GM23248 (cell line): Measurements from ENCODE around the gene CACNA1C. TPM values are rescaled to one million over a fixed set of nuclear protein-coding genes. Genes with fewer than 3 reads are reported as not detected.
"Not testable (repeated sequence)": the region's sequence is repeated elsewhere in the genome, so short reads cannot be mapped to it uniquely, and the experiment has no call there.

Source experiments
- DNase-seq: peaks from one replicate; pipeline ENCODE4 v3.0.0-alpha.2; 2015
- H2AFZ ChIP-seq: fragments of 200-600 bp; sonication (generic); 2 replicates; pipeline ENCODE4 v1.6.1; 2016; ENCODE audit warnings: antibody characterized with exemption
- H3F3A ChIP-seq: fragments of 200-600 bp; sonication (generic); 2 replicates; pipeline ENCODE4 v1.6.1; 2016; ENCODE audit warnings: mild to moderate bottlenecking, antibody characterized with exemption, mixed run types; ENCODE audit not compliant: insufficient read depth
- H3K27ac ChIP-seq: fragments of 200-600 bp; sonication (generic); 2 replicates; pipeline ENCODE4 v1.5.1; 2016; ENCODE audit warnings: mild to moderate bottlenecking
- H3K27me3 ChIP-seq: fragments of 200-600 bp; sonication (generic); replicated peaks from 2 replicates; pipeline ENCODE4 v1.6.1; 2016; ENCODE audit warnings: mild to moderate bottlenecking; ENCODE audit not compliant: insufficient read depth
- H3K36me3 ChIP-seq: fragments of 200-600 bp; sonication (generic); 2 replicates; pipeline ENCODE4 v1.6.1; 2016; ENCODE audit warnings: low read depth, mild to moderate bottlenecking
- H3K4me1 ChIP-seq: fragments of 200-600 bp; sonication (generic); 2 replicates; pipeline ENCODE4 v1.6.1; 2016; ENCODE audit warnings: mild to moderate bottlenecking; ENCODE audit not compliant: insufficient read depth
- H3K4me2 ChIP-seq: fragments of 200-600 bp; sonication (generic); one replicate; pipeline ENCODE4 v1.6.1; 2016; ENCODE audit warnings: mild to moderate bottlenecking; ENCODE audit not compliant: unreplicated experiment
- H3K4me3 ChIP-seq: fragments of 200-600 bp; sonication (generic); 2 replicates; pipeline ENCODE4 v1.5.1; 2016; ENCODE audit warnings: mild to moderate bottlenecking
- H3K79me2 ChIP-seq: fragments of 200-600 bp; sonication (generic); 2 replicates; pipeline ENCODE4 v1.6.1; 2016; ENCODE audit warnings: mild to moderate bottlenecking; ENCODE audit not compliant: insufficient read depth
- H3K9ac ChIP-seq: fragments of 200-600 bp; sonication (generic); 2 replicates; pipeline ENCODE4 v1.6.1; 2016; ENCODE audit warnings: mild to moderate bottlenecking
- H3K9me2 ChIP-seq: fragments of 200-600 bp; sonication (generic); 2 replicates; pipeline ENCODE4 v1.6.1; 2016; ENCODE audit warnings: mixed run types, mild to moderate bottlenecking, moderate library complexity; ENCODE audit not compliant: insufficient read depth
- H3K9me3 ChIP-seq: fragments of 200-600 bp; sonication (generic); one replicate; pipeline ENCODE4 v1.6.1; 2017; ENCODE audit warnings: low read depth
- H4K20me1 ChIP-seq: fragments of 200-600 bp; sonication (generic); 2 replicates; pipeline ENCODE4 v1.6.0; 2016; ENCODE audit not compliant: insufficient read depth
- EZH2 ChIP-seq: fragments of 200-600 bp; sonication (generic); IDR thresholded peaks from 2 replicates; pipeline ENCODE4 v1.6.1; 2018; ENCODE audit warnings: antibody characterized with exemption, mild to moderate bottlenecking; ENCODE audit not compliant: insufficient read depth, poor library complexity, severe bottlenecking
- EZH2phosphoT487 ChIP-seq: fragments of 200-600 bp; sonication (generic); IDR thresholded peaks from 2 replicates; pipeline ENCODE4 v1.6.1; 2018; ENCODE audit warnings: antibody characterized with exemption, moderate library complexity, mild to moderate bottlenecking, low read depth; ENCODE audit not compliant: insufficient read depth
- WGBS, 2 experiments: methylation state at CpG; one replicate each; pipeline ENCODE4 v1.1.6; 2015 to 2017; ENCODE audit warnings: low lambda C conversion rate in 2 of 2, low coverage in 1 of 2; ENCODE audit errors: missing lambda C conversion rate in 2 of 2; 5-methylcytosine and 5-hydroxymethylcytosine counted together
- in situ Hi-C: fragments of 300-500 bp; cut with MboI; formaldehyde crosslinking; loops from 2 replicates; pipeline ENCODE4 v1.15.0; 2020
- polyA plus RNA-seq: library from polyadenylated mRNA; unstranded; fragments of >200 nt; fragmentation: Nextera tagmentation; extraction: Ambion mirVana; gene quantifications from 2 replicates; pipeline ENCODE4 v1.2.1, GENCODE V29; 2016
- total RNA-seq: library from RNA; depleted of rRNA; stranded (reverse); fragments of >200 nt; shearing (Covaris generic); gene quantifications from 2 replicates; pipeline ENCODE4 v1.2.3, GENCODE V29; 2014

Gene CACNA1C
- total and polyA plus RNA-seq, 2 experiments from 2014 or later, result 4.9 to 11.5 TPM

GRCh38 chr12:2101771-2102170, 49.0 kb downstream of the CACNA1C start:
- H3F3A ChIP-seq, result peaks cover 20% of the 10 kb centered on the region; the same call in 1 of the 2 replicates
- H3K79me2 ChIP-seq, result peaks cover 87% of the 10 kb centered on the region
- no peaks in the 10 kb centered on the region for H3K9me3 ChIP-seq
- no peak overlapping the region for H3K4me3 ChIP-seq
- H4K20me1 ChIP-seq, result 0 out of 2 replicates have a peak, but pooled peaks cover 12% of the 10 kb centered on the region
- no peaks in the 10 kb centered on the region; the same call in none of the 2 replicates for H3K4me1 ChIP-seq
- in situ Hi-C loops, result no loop called here
- no peak overlapping the region for H2AFZ ChIP-seq
- no peak for TF ChIP-seq EZH2
- no peak for TF ChIP-seq EZH2phosphoT487
- H3K27ac ChIP-seq, result peak overlapping the region; percentile 24; the same call in 1 of the 2 replicates
- DNase-seq, result peak; percentile 66
- no peaks in the 10 kb centered on the region for H3K27me3 ChIP-seq
- no peak overlapping the region for H3K9ac ChIP-seq
- H3K36me3 ChIP-seq, result no peaks in the 10 kb centered on the region
- WGBS, 2 experiments, result 39 to 55% methylated on average over 2 to 3 of the region's 3 CpGs
- H3K4me2 ChIP-seq, result no peak overlapping the region
- no peaks in the 10 kb centered on the region for H3K9me2 ChIP-seq

GRCh38 chr12:2102736-2103135, 49.9 kb downstream of the CACNA1C start:
- H3K4me3 ChIP-seq, H3K4me2 ChIP-seq, H3K9ac ChIP-seq, H3K27ac ChIP-seq, H3K4me1 ChIP-seq, H3K36me3 ChIP-seq, H3K9me2 ChIP-seq, DNase-seq, H3K27me3 ChIP-seq, H2AFZ ChIP-seq, H3K9me3 ChIP-seq, in situ Hi-C loops: not testable (repeated sequence)
- Histone ChIP-seq H3K79me2 (peaks cover 83% of the 10 kb centered on the region), H3F3A (peaks cover 20% of the 10 kb centered on the region; the same call in 1 of the 2 replicates), H4K20me1 (peaks cover 12% of the 10 kb centered on the region; the same call in 1 of the 2 replicates)
- 98 to 99% methylated on average over 5 of the region's 5 CpGs for WGBS, 2 experiments

- H3K27ac ChIP-seq, in situ Hi-C loops, H3K4me3 ChIP-seq, DNase-seq, H3K9ac ChIP-seq, H3K36me3 ChIP-seq, H2AFZ ChIP-seq, H3K9me2 ChIP-seq, H3K9me3 ChIP-seq, H3K4me2 ChIP-seq, H3K4me1 ChIP-seq, H3K27me3 ChIP-seq: not testable (repeated sequence)
- 92 to 93% methylated on average over 10 to 17 of the region's 17 CpGs for WGBS, 2 experiments
- H3K79me2 ChIP-seq, result peaks cover 83% of the 10 kb centered on the region
- peaks cover 16% of the 10 kb centered on the region; the same call in 1 of the 2 replicates for H3F3A ChIP-seq
- peaks cover 12% of the 10 kb centered on the region for H4K20me1 ChIP-seq
Measured at GRCh38 chr12:2105387-2105786, 52.6 kb downstream of the CACNA1C start.

DNA sequence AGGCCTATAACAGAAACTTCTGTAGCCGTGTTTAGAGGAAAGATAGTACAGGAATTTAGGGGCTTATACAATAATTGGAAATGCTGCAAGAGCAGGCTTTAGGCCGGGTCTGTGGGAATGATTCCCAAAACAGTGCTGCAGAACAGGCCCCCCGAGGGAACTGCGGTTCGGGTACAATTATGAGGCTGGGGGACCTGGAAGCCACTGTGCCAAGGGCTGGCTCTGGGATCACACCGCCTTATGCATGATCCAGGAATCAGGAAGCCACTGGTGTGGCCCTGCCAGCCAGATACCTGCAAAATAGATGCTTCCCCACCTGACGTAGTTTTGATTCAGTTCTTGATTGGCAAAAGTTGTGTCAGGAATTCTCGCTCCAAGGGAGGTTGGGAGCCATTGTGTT, 55.4 kb downstream of the CACNA1C start:
- TF ChIP-seq EZH2, result no peak
- no peak for TF ChIP-seq EZH2phosphoT487
- Histone ChIP-seq H3K27me3 (no peaks in the 10 kb centered on the region), H3K9me3 (no peaks in the 10 kb centered on the region), H3K4me3 (no peak overlapping the region), H3K9me2 (no peaks in the 10 kb centered on the region), H3K27ac (no peak overlapping the region), H4K20me1 (peaks cover 3% of the 10 kb centered on the region), H3K79me2 (peaks cover 83% of the 10 kb centered on the region), H3F3A (peaks cover 3% of the 10 kb centered on the region; the same call in 1 of the 2 replicates), H3K4me1 (no peaks in the 10 kb centered on the region), H3K9ac (no peak overlapping the region), H3K36me3 (no peaks in the 10 kb centered on the region), H2AFZ (no peak overlapping the region), H3K4me2 (no peak overlapping the region)
- 98 to 99% methylated on average over 8 of the region's 8 CpGs for WGBS, 2 experiments
- in situ Hi-C loops, result no loop called here
- DNase-seq, result no peak
